Vagina (tissue), 2 donors: ENCODE data around the gene PLD1.

Source experiments
- POLR2A ChIP-seq, 2 donors: fragments of 450-650 bp; IDR thresholded peaks; one replicate each; pipeline ENCODE4 v1.6.1; 2017; ENCODE audit warnings: antibody characterized with exemption in 2 of 2, mild to moderate bottlenecking in 2 of 2, moderate library complexity in 2 of 2
- TF ChIP-seq, protein P1 (sequence below), 3 experiments: fragments of 450-650 bp in 2 of 3; fragments of 200-600 bp in 1 of 3; sonication (generic) in 1 of 3; IDR thresholded peaks; one replicate each; pipeline ENCODE4 v1.5.1; 2017 to 2019; ENCODE audit warnings: antibody characterized with exemption in 3 of 3, mild to moderate bottlenecking in 2 of 3, moderate library complexity in 2 of 3

DNA sequence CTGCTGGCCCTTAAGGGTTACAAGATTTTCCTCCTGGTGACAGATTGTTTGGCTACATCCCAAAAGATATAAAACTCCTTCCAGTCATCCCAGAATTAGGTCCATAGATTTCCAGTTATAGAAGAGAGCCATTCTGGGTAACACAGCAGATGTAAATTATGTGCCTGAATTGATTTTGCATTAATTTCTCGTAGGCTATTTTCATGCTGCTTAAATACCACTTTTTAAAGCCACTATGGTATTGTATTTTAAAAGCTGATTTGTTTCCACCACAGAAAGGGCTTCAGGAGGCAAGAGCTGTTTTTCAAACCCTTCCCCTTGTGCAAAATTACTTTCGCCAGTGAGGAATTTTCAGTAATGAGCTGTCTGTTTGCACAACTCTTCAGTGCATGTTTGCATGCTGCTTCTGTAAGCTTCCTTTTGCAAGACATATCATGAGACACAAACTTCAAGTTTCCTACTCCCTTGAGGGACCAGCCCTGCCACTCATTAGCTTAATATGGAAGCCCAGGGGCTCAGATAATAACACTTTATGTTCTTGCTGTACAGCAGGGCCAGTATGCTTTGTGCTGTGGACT is 244.7 kb downstream of the PLD1 start:
- no peak for TF ChIP-seq POLR2A (IDR thresholded peaks at IDR 0.05)
- TF ChIP-seq, protein P1, sequence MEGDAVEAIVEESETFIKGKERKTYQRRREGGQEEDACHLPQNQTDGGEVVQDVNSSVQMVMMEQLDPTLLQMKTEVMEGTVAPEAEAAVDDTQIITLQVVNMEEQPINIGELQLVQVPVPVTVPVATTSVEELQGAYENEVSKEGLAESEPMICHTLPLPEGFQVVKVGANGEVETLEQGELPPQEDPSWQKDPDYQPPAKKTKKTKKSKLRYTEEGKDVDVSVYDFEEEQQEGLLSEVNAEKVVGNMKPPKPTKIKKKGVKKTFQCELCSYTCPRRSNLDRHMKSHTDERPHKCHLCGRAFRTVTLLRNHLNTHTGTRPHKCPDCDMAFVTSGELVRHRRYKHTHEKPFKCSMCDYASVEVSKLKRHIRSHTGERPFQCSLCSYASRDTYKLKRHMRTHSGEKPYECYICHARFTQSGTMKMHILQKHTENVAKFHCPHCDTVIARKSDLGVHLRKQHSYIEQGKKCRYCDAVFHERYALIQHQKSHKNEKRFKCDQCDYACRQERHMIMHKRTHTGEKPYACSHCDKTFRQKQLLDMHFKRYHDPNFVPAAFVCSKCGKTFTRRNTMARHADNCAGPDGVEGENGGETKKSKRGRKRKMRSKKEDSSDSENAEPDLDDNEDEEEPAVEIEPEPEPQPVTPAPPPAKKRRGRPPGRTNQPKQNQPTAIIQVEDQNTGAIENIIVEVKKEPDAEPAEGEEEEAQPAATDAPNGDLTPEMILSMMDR (IDR thresholded peaks at IDR 0.05), result no peak
